Measurements from ENCODE around the gene POLR1C.
"Not testable (repeated sequence)": the region's sequence is repeated elsewhere in the genome, so short reads cannot be mapped to it uniquely, and the experiment has no call there.

The POLR1C gene

GRCh38 chr6:43509984-43510826 is 6.7 kb upstream of the POLR1C start, which contains the start of gene LRRC73:
Gene LRRC73, minus strand, starts transcription at chr6:43510346. Its CDS starts 561 bp downstream, at chr6:43509785.
- DNase-seq (ENCODE audit: low read depth), result peak; percentile 70

- no peak for DNase-seq (ENCODE audit: low read depth)
These were observed 6.1 kb upstream of the POLR1C start for GRCh38 chr6:43510827-43511163.

- DNase-seq (ENCODE audit: low read depth), result no peak
These were observed 5.0 kb upstream of the POLR1C start for GRCh38 chr6:43511824-43512415.

GRCh38 chr6:43515808-43516207 is 1.1 kb upstream of the POLR1C start:
- no peak for DNase-seq (ENCODE audit: low read depth)

- DNase-seq (ENCODE audit: low read depth), result no peak
These were observed 557 bp upstream of the POLR1C start for GRCh38 chr6:43516367-43516696.

- DNase-seq (ENCODE audit: low read depth), result peak; percentile 16
These were observed 842 bp downstream of the POLR1C start for GRCh38 chr6:43517505-43518357.

GRCh38 chr6:43520097-43520496 is 3.2 kb downstream of the POLR1C start:
- DNase-seq (ENCODE audit: low read depth), result no peak

GRCh38 chr6:43521836-43522235 is 4.9 kb downstream of the POLR1C start:
- no peak for DNase-seq (ENCODE audit: low read depth)

- no peak for DNase-seq (ENCODE audit: low read depth)
These were observed 5.8 kb downstream of the POLR1C start for GRCh38 chr6:43522547-43523261.

GRCh38 chr6:43523284-43523683 is 6.4 kb downstream of the POLR1C start:
- DNase-seq (ENCODE audit: low read depth), result no peak

GRCh38 chr6:43524483-43524961 is 7.6 kb downstream of the POLR1C start:
- DNase-seq (ENCODE audit: low read depth), result no peak

- DNase-seq (ENCODE audit: low read depth), result no peak
These were observed 15.3 kb downstream of the POLR1C start for GRCh38 chr6:43532201-43532600.

- DNase-seq (ENCODE audit: low read depth), result not testable (repeated sequence)
These were observed 22.1 kb downstream of the POLR1C start for GRCh38 chr6:43538986-43539385.

GRCh38 chr6:43539409-43539808 is 22.5 kb downstream of the POLR1C start:
- not testable (repeated sequence) for DNase-seq (ENCODE audit: low read depth)

- DNase-seq (ENCODE audit: low read depth), result no peak
These were observed 23.6 kb downstream of the POLR1C start for GRCh38 chr6:43540507-43540906.

GRCh38 chr6:43541774-43542471 is 25.0 kb downstream of the POLR1C start:
- no peak for DNase-seq (ENCODE audit: low read depth)

GRCh38 chr6:43544461-43544860 is 27.6 kb downstream of the POLR1C start:
- DNase-seq (ENCODE audit: low read depth), result no peak

- no peak for DNase-seq (ENCODE audit: low read depth)
These were observed 30.3 kb downstream of the POLR1C start for GRCh38 chr6:43547222-43547621.

- DNase-seq (ENCODE audit: low read depth), result not testable (repeated sequence)
These were observed 40.7 kb downstream of the POLR1C start for GRCh38 chr6:43557620-43558019.

GRCh38 chr6:43559328-43559727 is 42.4 kb downstream of the POLR1C start:
- DNase-seq (ENCODE audit: low read depth), result no peak

GRCh38 chr6:43570876-43571441 is 54.1 kb downstream of the POLR1C start:
- DNase-seq (ENCODE audit: low read depth), result no peak

Data from activated T-cell treated with anti-CD3 and anti-CD28 coated beads for 24 hours (primary cell).